GM12873 (cell line): ENCODE data around the gene SLC39A11.

Experiments used
- CTCF ChIP-seq: IDR thresholded peaks from 2 replicates; pipeline ENCODE4 v1.5.1; 2012; ENCODE audit warnings: low read depth, mild to moderate bottlenecking, moderate library complexity, low read length, control low read depth; ENCODE audit not compliant: insufficient read depth; ENCODE audit errors: missing control alignments

SLC39A11 gene

DNA sequence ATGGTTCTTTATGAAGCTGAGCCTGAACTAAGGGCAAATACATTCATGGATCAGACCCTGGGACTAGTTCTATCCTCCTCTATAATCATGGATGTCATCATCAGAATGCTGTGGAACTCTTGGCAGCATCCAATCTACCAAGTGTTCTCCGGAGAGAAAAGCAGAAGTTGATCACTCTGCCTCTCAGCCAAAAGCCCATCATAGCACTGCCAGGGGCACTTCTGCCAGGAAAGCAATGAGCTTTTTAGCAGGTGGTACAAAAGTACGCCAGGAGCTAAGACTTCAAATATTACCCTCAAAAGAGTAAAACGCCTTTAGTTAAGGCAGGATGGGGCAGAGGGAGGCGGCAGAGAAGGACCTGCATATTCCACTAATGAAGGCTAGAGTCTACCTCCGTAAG, 279.0 kb downstream of the SLC39A11 start:
- no peak for TF ChIP-seq CTCF

DNA sequence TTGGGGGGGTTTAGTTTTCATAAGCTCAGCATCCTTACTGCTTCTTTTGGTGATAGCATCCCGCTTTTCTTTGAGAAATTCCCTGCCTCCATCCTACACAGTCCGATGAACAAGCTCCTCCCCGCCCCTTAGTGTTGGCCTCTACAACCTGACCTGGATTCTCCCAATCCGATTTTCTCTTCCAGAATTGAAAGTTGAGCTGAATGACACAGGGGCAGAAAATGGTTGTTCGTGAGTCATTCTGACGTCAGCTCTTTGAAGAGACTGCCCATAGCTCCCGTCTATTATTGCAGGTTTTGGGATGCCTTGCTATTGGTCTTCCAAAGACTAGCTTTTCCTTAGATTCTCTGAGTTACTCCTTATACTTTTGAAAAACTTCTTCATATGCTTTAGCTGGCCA, 279.7 kb downstream of the SLC39A11 start:
- no peak for TF ChIP-seq CTCF

DNA sequence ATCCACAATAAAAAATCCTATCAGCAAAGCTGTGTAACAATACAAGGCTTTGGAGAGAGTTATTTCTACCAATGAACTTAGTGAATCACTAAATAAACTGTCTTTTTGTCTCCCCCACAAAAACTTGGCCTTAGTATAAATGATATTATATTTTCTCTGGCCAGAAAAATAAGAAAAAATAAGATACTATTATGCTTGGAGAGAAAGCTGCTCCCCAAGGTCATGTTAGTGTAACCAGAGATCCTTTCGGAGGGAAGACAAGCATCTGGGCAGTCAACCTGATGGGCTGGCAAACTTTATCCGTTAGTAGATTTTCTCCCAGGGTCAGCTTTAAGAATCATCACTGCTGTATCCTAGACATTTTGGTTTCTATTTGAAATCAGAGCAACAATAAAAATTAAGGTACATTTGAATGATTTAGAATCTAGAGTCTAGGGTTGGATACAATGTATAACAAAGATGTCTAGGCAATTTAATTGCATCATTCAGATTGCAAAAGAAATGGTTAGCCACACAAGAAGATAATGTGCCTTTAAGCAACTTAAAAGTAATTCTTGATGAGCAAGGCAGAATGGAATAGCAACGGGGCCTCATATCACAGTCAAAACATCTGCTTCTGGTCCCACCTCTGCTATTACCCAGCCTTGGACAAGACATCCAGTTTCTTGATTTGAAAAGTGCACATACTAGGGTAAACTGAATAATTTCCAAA, 280.4 kb downstream of the SLC39A11 start:
- TF ChIP-seq CTCF = no peak

DNA sequence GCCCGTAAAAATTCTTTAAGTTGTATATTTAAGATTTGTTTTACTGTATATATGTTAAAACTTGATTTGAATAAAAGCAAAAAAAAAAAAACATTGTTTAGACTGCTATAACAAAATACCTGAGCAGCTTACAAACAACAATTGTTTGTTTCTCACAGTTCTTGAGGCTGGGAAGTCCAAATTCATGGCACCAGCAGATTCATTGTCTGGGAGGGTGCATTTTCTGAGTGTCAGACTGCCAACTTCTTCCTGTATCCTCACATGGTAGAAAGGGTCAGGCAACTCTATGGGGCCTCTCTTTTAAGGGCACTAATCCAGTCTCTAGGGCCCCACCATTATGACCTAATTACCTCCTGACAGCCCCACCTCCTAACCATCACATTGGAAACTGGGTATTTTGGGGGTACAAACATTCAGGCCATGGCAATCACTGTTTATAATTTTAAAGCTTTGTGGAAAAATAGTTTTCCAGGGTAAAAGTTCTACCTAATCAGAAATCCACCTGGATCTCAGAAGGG, 281.4 kb downstream of the SLC39A11 start:
- no peak for TF ChIP-seq CTCF

GRCh38 chr17:72806011-72806410, 286.5 kb downstream of the SLC39A11 start:
- no peak for TF ChIP-seq CTCF

DNA sequence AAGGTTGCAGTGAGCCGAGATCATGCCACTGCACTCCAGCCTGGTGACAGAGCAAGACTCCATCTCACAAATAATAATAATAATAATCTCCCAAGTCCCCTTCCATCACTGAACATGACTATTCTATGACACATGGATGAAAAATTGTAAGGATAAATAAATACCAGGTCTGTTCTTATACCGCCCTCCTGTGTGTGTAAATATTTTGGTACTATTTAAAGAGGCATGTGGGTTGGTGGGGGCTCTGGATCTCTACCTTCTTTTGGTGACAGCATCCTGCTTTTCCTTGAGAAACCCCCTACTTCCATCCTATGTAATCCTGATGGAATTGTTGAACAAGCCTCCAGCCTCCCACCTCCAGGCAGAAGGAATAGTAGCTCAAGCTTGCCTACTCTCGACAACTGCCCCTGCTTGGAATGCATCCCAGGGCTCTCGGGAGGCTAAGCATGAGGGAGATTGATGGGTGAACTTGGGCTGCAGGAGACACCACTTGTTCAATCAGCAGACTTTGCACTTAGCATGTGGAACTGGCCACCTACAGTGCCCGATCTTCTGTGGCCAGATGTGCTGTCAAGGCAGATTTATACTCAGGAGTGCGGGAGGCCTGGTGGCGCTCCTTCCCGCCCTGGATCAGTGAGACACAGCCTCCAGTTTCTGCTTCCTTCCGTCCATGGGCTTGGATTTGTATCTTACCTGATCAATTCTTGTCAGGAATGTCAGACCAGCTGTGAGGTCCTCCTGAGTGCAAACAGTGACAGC, 287.4 kb downstream of the SLC39A11 start:
- no peak for TF ChIP-seq CTCF

- no peak for TF ChIP-seq CTCF
Observed at GRCh38 chr17:72802726-72803125, 289.8 kb downstream of the SLC39A11 start.
